ENCODE results near the gene RUNX1. TPM values are rescaled to one million over a fixed set of nuclear protein-coding genes. Genes with fewer than 3 reads are reported as not detected.

RUNX1 gene
- polyA plus RNA-seq (2013) = 64.0 and 64.4 TPM in 2 replicates

DNA sequence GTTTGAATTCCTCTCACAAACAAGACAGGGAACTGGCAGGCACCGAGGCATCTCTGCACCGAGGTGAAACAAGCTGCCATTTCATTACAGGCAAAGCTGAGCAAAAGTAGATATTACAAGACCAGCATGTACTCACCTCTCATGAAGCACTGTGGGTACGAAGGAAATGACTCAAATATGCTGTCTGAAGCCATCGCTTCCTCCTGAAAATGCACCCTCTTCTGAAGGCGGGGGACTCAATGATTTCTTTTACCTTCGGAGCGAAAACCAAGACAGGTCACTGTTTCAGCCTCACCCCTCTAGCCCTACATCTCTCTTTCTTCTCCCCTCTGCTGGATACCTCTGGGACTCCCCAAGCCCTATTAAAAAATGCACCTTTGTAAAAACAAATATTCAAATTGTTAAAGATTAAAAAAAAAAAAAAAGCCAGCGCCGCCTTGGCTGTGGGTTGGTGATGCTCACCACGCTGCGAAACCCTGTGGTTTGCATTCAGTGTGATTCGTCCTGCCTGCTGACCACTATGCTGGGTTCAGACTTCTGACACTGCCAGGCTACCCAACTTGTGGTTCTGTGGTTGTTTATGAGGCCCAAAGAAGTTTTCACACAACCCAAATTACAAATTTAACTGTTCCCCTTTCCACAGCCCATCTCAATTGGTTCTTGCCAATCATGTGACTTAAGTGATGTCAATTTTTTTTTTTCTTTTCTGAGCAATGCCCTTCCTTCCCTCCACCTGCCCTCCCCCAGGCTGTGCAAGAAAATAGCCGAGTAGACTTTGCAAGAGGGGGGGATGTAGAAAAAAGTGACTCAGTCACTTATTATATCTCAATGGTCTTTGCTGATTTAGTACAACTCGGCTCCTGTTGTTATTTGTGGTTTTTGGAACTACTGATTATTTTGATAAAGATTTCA lies at the start of gene RUNX1:
Gene RUNX1, minus strand, starts transcription at position 597 of the 912 bp plus-strand sequence.
- Histone ChIP-seq H3K14ac (ENCODE audit: low read length) (peak within 1 kb of the TSS; percentile 8), H3K9ac (ENCODE audit: low read length) (no peak within 1 kb of the TSS), H3K4me3 (ENCODE audit: low read depth, low read length) (no peak within 1 kb of the TSS), H2AK5ac (ENCODE audit: low read length) (no peak within 1 kb of the TSS), H3K79me1 (ENCODE audit: low read length) (peaks cover 16% of the 10 kb centered on the region), H3K79me2 (ENCODE audit: control insufficient read depth, insufficient read depth, low read length, poor library complexity) (peaks cover 2% of the 10 kb centered on the region), H3K27me3 (ENCODE audit: insufficient read depth, low read length) (no peaks in the 10 kb centered on the region), H3K36me3 (ENCODE audit: control insufficient read depth in 1 of 2, insufficient read depth in 2 of 2, low read length in 2 of 2) (no peaks in the 10 kb centered on the region), H3K27ac (ENCODE audit: low read depth, low read length) (no peak within 1 kb of the TSS), H3K18ac (ENCODE audit: low read length) (no peak within 1 kb of the TSS), H3K4ac (ENCODE audit: low read depth, low read length) (no peak within 1 kb of the TSS), H2AFZ (ENCODE audit: insufficient read depth, low read length, poor library complexity) (no peak within 1 kb of the TSS), H3K4me1 (ENCODE audit: control insufficient read depth in 1 of 2, insufficient read depth in 2 of 2, low read length in 2 of 2) (peaks cover 20 to 26% of the 10 kb centered on the region in 2 experiments), H2BK5ac (ENCODE audit: low read depth, low read length, poor library complexity) (peak within 1 kb of the TSS; percentile 22), H3K9me3 (ENCODE audit: insufficient read depth, low read depth, low read length) (no peaks in the 10 kb centered on the region), H3K4me2 (ENCODE audit: low read length) (no peak within 1 kb of the TSS), H4K8ac (ENCODE audit: low read depth, low read length) (no peak within 1 kb of the TSS), H2BK12ac (ENCODE audit: low read length) (peak within 1 kb of the TSS; percentile 52), H4K91ac (ENCODE audit: low read depth, low read length) (peak within 1 kb of the TSS; percentile 13), H2BK120ac (ENCODE audit: insufficient read depth, low read length, poor library complexity) (peak within 1 kb of the TSS; percentile 26), H3K23ac (ENCODE audit: low read length) (no peak within 1 kb of the TSS), H4K12ac (ENCODE audit: low read depth, low read length) (no peak within 1 kb of the TSS)
- no CpG with 5 or more reads among the region's 14 CpGs for WGBS (ENCODE audit: extremely low coverage, insufficient coverage, insufficient read length)
- DNase-seq = peak; percentile 7 to 39

DNA sequence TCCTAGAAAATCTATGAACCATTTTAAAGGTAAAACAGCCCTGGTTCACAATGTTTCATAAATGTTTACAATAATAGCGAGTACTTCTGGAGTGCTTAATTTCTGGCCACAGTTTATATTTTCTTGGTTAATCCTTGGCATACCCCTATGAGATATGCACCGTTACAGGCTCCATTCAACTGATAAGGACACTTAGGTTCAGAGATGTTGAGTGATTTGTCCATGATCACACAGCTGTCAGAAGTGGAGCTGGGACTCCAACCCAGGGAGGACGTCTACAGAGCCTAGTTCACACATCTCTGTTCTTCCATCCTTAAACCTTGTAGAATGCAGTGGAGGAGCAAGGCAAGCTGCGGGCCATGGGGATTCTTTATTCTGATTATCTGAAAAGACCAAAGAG lies 48.4 kb upstream of the RUNX1 start:
- Histone ChIP-seq H3K79me1 (ENCODE audit: low read length) (no peaks in the 10 kb centered on the region), H3K4ac (ENCODE audit: low read depth, low read length) (no peak overlapping the region), H3K79me2 (ENCODE audit: control insufficient read depth, insufficient read depth, low read length, poor library complexity) (no peaks in the 10 kb centered on the region), H3K36me3 (ENCODE audit: control insufficient read depth in 1 of 2, insufficient read depth in 2 of 2, low read length in 2 of 2) (no peaks in the 10 kb centered on the region), H3K14ac (ENCODE audit: low read length) (no peak overlapping the region), H2AFZ (ENCODE audit: insufficient read depth, low read length, poor library complexity) (no peak overlapping the region), H3K27me3 (ENCODE audit: insufficient read depth, low read length) (no peaks in the 10 kb centered on the region), H2AK5ac (ENCODE audit: low read length) (no peak overlapping the region), H4K91ac (ENCODE audit: low read depth, low read length) (no peak overlapping the region), H3K4me3 (ENCODE audit: low read depth, low read length) (no peak overlapping the region), H2BK120ac (ENCODE audit: insufficient read depth, low read length, poor library complexity) (no peak overlapping the region), H4K8ac (ENCODE audit: low read depth, low read length) (no peak overlapping the region), H3K4me1 (ENCODE audit: control insufficient read depth in 1 of 2, insufficient read depth in 2 of 2, low read length in 2 of 2) (no peaks in the 10 kb centered on the region), H3K27ac (ENCODE audit: low read depth, low read length) (no peak overlapping the region), H2BK5ac (ENCODE audit: low read depth, low read length, poor library complexity) (no peak overlapping the region), H3K4me2 (ENCODE audit: low read length) (no peak overlapping the region), H4K12ac (ENCODE audit: low read depth, low read length) (no peak overlapping the region), H2BK12ac (ENCODE audit: low read length) (no peak overlapping the region), H3K18ac (ENCODE audit: low read length) (no peak overlapping the region), H3K9me3 (ENCODE audit: insufficient read depth, low read depth, low read length) (no peaks in the 10 kb centered on the region), H3K23ac (ENCODE audit: low read length) (no peak overlapping the region), H3K9ac (ENCODE audit: low read length) (no peak overlapping the region)
- WGBS (ENCODE audit: extremely low coverage, insufficient coverage, insufficient read length) = no CpG with 5 or more reads among the region's 4 CpGs
- no peak for DNase-seq

DNA sequence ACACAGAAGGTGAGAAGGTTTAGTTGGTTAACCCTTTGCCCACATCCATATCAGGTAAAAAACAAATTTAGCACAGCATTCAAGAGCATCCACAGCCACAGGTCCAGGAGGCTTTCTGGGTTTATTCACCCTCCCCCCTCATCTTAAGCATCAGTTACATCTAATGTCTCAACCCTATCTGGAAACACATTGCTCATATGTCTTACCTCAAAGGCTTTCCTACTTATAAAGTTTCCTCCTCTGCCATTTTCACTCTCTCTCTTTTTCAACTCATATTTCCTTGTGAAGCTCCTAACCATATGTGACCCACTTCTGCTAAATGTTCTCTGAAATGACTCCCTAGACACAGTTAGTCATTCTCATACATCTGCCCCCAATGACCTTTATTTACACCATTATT lies 47.9 kb upstream of the RUNX1 start:
- H3K14ac ChIP-seq (ENCODE audit: low read length) = no peak overlapping the region
- no peaks in the 10 kb centered on the region for H3K79me2 ChIP-seq (ENCODE audit: control insufficient read depth, insufficient read depth, low read length, poor library complexity)
- H4K12ac ChIP-seq (ENCODE audit: low read depth, low read length) = no peak overlapping the region
- no peak overlapping the region for H3K4ac ChIP-seq (ENCODE audit: low read depth, low read length)
- no peak overlapping the region for H2AFZ ChIP-seq (ENCODE audit: insufficient read depth, low read length, poor library complexity)
- no peak overlapping the region for H3K9ac ChIP-seq (ENCODE audit: low read length)
- no peak overlapping the region for H4K91ac ChIP-seq (ENCODE audit: low read depth, low read length)
- H3K36me3 ChIP-seq (ENCODE audit: control insufficient read depth in 1 of 2, insufficient read depth in 2 of 2, low read length in 2 of 2) = no peaks in the 10 kb centered on the region
- H2BK120ac ChIP-seq (ENCODE audit: insufficient read depth, low read length, poor library complexity) = no peak overlapping the region
- no peak overlapping the region for H3K23ac ChIP-seq (ENCODE audit: low read length)
- H3K9me3 ChIP-seq (ENCODE audit: insufficient read depth, low read depth, low read length) = no peaks in the 10 kb centered on the region
- no peaks in the 10 kb centered on the region for H3K27me3 ChIP-seq (ENCODE audit: insufficient read depth, low read length)
- H3K4me3 ChIP-seq (ENCODE audit: low read depth, low read length) = no peak overlapping the region
- H2BK12ac ChIP-seq (ENCODE audit: low read length) = no peak overlapping the region
- H3K79me1 ChIP-seq (ENCODE audit: low read length) = no peaks in the 10 kb centered on the region
- H4K8ac ChIP-seq (ENCODE audit: low read depth, low read length) = no peak overlapping the region
- no peak overlapping the region for H3K27ac ChIP-seq (ENCODE audit: low read depth, low read length)
- DNase-seq = no peak
- H2AK5ac ChIP-seq (ENCODE audit: low read length) = no peak overlapping the region
- no peak overlapping the region for H3K18ac ChIP-seq (ENCODE audit: low read length)
- H3K4me1 ChIP-seq (ENCODE audit: control insufficient read depth in 1 of 2, insufficient read depth in 2 of 2, low read length in 2 of 2) = no peaks in the 10 kb centered on the region
- no peak overlapping the region for H3K4me2 ChIP-seq (ENCODE audit: low read length)
- H2BK5ac ChIP-seq (ENCODE audit: low read depth, low read length, poor library complexity) = no peak overlapping the region

DNA sequence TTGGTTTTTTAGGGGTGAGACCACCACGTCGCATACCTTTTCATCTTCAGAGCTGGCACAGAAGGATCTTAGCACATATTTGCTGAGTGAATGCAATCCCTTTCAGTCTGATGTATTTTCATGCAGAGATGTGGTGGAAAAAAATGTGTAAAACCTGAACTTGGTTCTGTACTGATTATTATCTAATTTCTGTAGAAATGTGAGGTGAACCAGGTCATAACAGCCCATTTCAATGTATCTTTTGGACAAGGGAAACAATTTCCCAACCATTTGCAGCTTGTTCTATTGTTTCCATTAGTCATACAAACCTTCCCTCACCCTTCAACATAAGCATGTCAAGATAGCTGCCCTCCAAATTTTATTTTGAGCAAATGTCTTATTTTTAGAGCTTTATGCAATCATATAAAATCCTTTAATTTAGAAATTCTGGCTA lies 46.8 kb upstream of the RUNX1 start:
- no peak overlapping the region for H2AFZ ChIP-seq (ENCODE audit: insufficient read depth, low read length, poor library complexity)
- no peak overlapping the region for H3K9ac ChIP-seq (ENCODE audit: low read length)
- no peak overlapping the region for H2BK5ac ChIP-seq (ENCODE audit: low read depth, low read length, poor library complexity)
- no peak overlapping the region for H2AK5ac ChIP-seq (ENCODE audit: low read length)
- H3K27ac ChIP-seq (ENCODE audit: low read depth, low read length) = no peak overlapping the region
- no peak overlapping the region for H3K4me2 ChIP-seq (ENCODE audit: low read length)
- no peaks in the 10 kb centered on the region for H3K9me3 ChIP-seq (ENCODE audit: insufficient read depth, low read depth, low read length)
- DNase-seq = no peak
- no peaks in the 10 kb centered on the region for H3K4me1 ChIP-seq (ENCODE audit: control insufficient read depth in 1 of 2, insufficient read depth in 2 of 2, low read length in 2 of 2)
- no peak overlapping the region for H2BK12ac ChIP-seq (ENCODE audit: low read length)
- H3K79me2 ChIP-seq (ENCODE audit: control insufficient read depth, insufficient read depth, low read length, poor library complexity) = no peaks in the 10 kb centered on the region
- no peak overlapping the region for H3K23ac ChIP-seq (ENCODE audit: low read length)
- H4K12ac ChIP-seq (ENCODE audit: low read depth, low read length) = no peak overlapping the region
- H3K27me3 ChIP-seq (ENCODE audit: insufficient read depth, low read length) = no peaks in the 10 kb centered on the region
- WGBS (ENCODE audit: extremely low coverage, insufficient coverage, insufficient read length) = no CpG with 5 or more reads among the region's 2 CpGs
- no peaks in the 10 kb centered on the region for H3K36me3 ChIP-seq (ENCODE audit: control insufficient read depth in 1 of 2, insufficient read depth in 2 of 2, low read length in 2 of 2)
- H3K18ac ChIP-seq (ENCODE audit: low read length) = no peak overlapping the region
- no peak overlapping the region for H4K8ac ChIP-seq (ENCODE audit: low read depth, low read length)
- H4K91ac ChIP-seq (ENCODE audit: low read depth, low read length) = no peak overlapping the region
- H3K4me3 ChIP-seq (ENCODE audit: low read depth, low read length) = no peak overlapping the region
- H2BK120ac ChIP-seq (ENCODE audit: insufficient read depth, low read length, poor library complexity) = no peak overlapping the region
- H3K14ac ChIP-seq (ENCODE audit: low read length) = no peak overlapping the region
- H3K79me1 ChIP-seq (ENCODE audit: low read length) = no peaks in the 10 kb centered on the region
- H3K4ac ChIP-seq (ENCODE audit: low read depth, low read length) = no peak overlapping the region
